K562 (cell line): ENCODE results near the gene PUS3. TPM values are rescaled to one million over a fixed set of nuclear protein-coding genes. Genes with fewer than 3 reads are reported as not detected.

Experiments used
- ATAC-seq: fragments of 200-7000 bp; cut with Tn5 transposase; 3 replicates; pipeline ENCODE4 v1.9.1; 2020; ENCODE audit warnings: moderate library complexity
- BruUV-seq: library from RNA; stranded (reverse); fragments of 400-500 nt; replicated peaks from 2 replicates; lab custom pipeline; 2021; lab: Mats Ljungman, UMichigan
- CTCF ChIA-PET: fragments of 300-600 bp; formaldehyde crosslinking; extraction: SDS; loops from one replicate; lab custom pipeline; 2021; ENCODE audit warnings: low intra/inter-chr PET ratio; lab: Yijun Ruan, JAX
- POLR2A ChIA-PET: fragments of 300-600, 350-650 bp; sonication (Branson Sonifier 250); formaldehyde crosslinking; extraction: SDS; loops from one replicate; lab custom pipeline; 2021; ENCODE audit warnings: antibody characterized with exemption, inconsistent platforms; lab: Yijun Ruan, JAX
- DNase-seq, 4 experiments: peaks; one replicate each; pipeline versions ENCODE4 v3.0.0 to v3.0.0-alpha.2; 2011 to 2018; ENCODE audit warnings: low spot score in 3 of 4, mixed read lengths in 3 of 4; ENCODE audit errors: extremely low read depth in 1 of 4
- FAIRE-seq: peaks from 2 replicates; lab custom pipeline; 2011; peaks lifted over from hg19 to GRCh38; lab: Jason Lieb, UNC
- H2AFZ ChIP-seq: 2 replicates; pipeline ENCODE4 v1.6.0; 2011; ENCODE audit warnings: low read depth, low read length, control low read depth, inconsistent platforms
- H3K27ac ChIP-seq: fragments of 200-600 bp; 3 replicates; pipeline ENCODE4 v1.8.0; 2011; ENCODE audit warnings: low read depth, mild to moderate bottlenecking, control low read depth, inconsistent platforms, low read length, moderate library complexity, mixed read lengths; ENCODE audit errors: extremely low read depth
- H3K27me3 ChIP-seq, 2 experiments: fragments of 300-600 bp in 1 of 2; 2 replicates in 1 of 2; 3 replicates in 1 of 2; pipeline versions ENCODE4 v1.6.0 to v1.8.0; 2011; ENCODE audit warnings: inconsistent platforms in 2 of 2, low read length in 2 of 2, mild to moderate bottlenecking in 1 of 2, mixed read lengths in 1 of 2, moderate library complexity in 1 of 2; ENCODE audit not compliant: control insufficient read depth in 2 of 2, insufficient read depth in 2 of 2
- H3K36me3 ChIP-seq: fragments of 300-600 bp; 3 replicates; pipeline ENCODE4 v1.8.0; 2011; ENCODE audit warnings: mild to moderate bottlenecking, low read length, inconsistent platforms; ENCODE audit not compliant: control insufficient read depth, insufficient read depth
- H3K4me1 ChIP-seq, 2 experiments: fragments of 200-600 bp in 1 of 2; replicated peaks in 1 of 2; 2 replicates in 1 of 2; 3 replicates in 1 of 2; pipeline versions ENCODE4 v1.5.1 to v1.8.0; 2011; ENCODE audit warnings: inconsistent platforms in 2 of 2, low read length in 2 of 2, mild to moderate bottlenecking in 1 of 2, mixed read lengths in 1 of 2, moderate library complexity in 1 of 2; ENCODE audit not compliant: control insufficient read depth in 2 of 2, insufficient read depth in 2 of 2
- H3K4me2 ChIP-seq: 2 replicates; pipeline ENCODE4 v1.6.1; 2011; ENCODE audit warnings: low read length, control low read depth, inconsistent platforms, mixed read lengths; ENCODE audit not compliant: insufficient read depth
- H3K4me3 ChIP-seq: fragments of 200-600 bp; sonication (generic), shearing (Covaris generic); 2 replicates; pipeline ENCODE4 v1.5.1; 2016; ENCODE audit warnings: control low read depth, inconsistent platforms
- H3K79me2 ChIP-seq: fragments of 200-600 bp; 3 replicates; pipeline ENCODE4 v1.8.0; 2011; ENCODE audit warnings: low read length, inconsistent platforms; ENCODE audit not compliant: control insufficient read depth, insufficient read depth
- H3K9ac ChIP-seq, 2 experiments: 2 replicates each; pipeline versions ENCODE4 v1.6.0 to v1.6.1; 2011; ENCODE audit warnings: low read depth in 2 of 2, low read length in 2 of 2, control low read depth in 1 of 2, inconsistent platforms in 1 of 2, mild to moderate bottlenecking in 1 of 2, mixed read lengths in 1 of 2; ENCODE audit not compliant: insufficient read depth in 1 of 2
- H3K9me1 ChIP-seq: one replicate; pipeline ENCODE4 v1.6.0; 2011; ENCODE audit warnings: inconsistent platforms, mild to moderate bottlenecking, low read length, moderate library complexity; ENCODE audit not compliant: control insufficient read depth, insufficient read depth
- H3K9me3 ChIP-seq: replicated peaks from 2 replicates; pipeline ENCODE4 v1.5.1; 2011; ENCODE audit warnings: low read depth, low read length, inconsistent platforms; ENCODE audit not compliant: control insufficient read depth, insufficient read depth
- H4K20me1 ChIP-seq: replicated peaks from 2 replicates; pipeline ENCODE4 v1.6.1; 2011; ENCODE audit warnings: low read length, inconsistent platforms, mixed read lengths; ENCODE audit not compliant: control insufficient read depth, insufficient read depth
- AFF1 ChIP-seq, 2 experiments: fragments of 450-650 bp; IDR thresholded peaks; 2 replicates each; pipeline ENCODE4 v1.6.1; 2018; ENCODE audit warnings: mild to moderate bottlenecking in 2 of 2, low read depth in 1 of 2; ENCODE audit not compliant: partially characterized antibody in 2 of 2
- CSDE1 ChIP-seq, 2 experiments: fragments of 450-650 bp; IDR thresholded peaks; 2 replicates each; pipeline ENCODE4 v1.6.1; 2016; ENCODE audit warnings: mild to moderate bottlenecking in 1 of 2
- WGBS: fragments of 100-300 bp; shearing (Covaris generic); methylation state at CpG from one replicate; pipeline ENCODE4 v1.1.6; 2016; ENCODE audit warnings: low coverage, mixed read lengths; ENCODE audit not compliant: insufficient coverage; ENCODE audit errors: missing lambda C conversion rate; 5-methylcytosine and 5-hydroxymethylcytosine counted together
- in situ Hi-C: fragments of 300-500 bp; cut with MboI; formaldehyde crosslinking; loops from 4 replicates; pipeline ENCODE4 v1.15.0; 2018; ENCODE audit warnings: inconsistent platforms, mixed read lengths
- intact Hi-C: fragments of 100-400 bp; cut with micrococcal nuclease; formaldehyde crosslinking; loops from 2 replicates; pipeline ENCODE4 v1.14.2; 2022
- polyA plus RNA-seq, 8 experiments: library from polyadenylated mRNA; depleted of rRNA in 4 of 8; stranded (reverse) in 5 of 8; unstranded in 3 of 8; fragments of >200 nt; fragmentation: Nextera tagmentation in 2 of 8; fragmentation: Illumina TruSeq in 1 of 8; extraction: Ambion mirVana in 2 of 8; extraction: Trizol in 1 of 8; gene quantifications; 2 replicates each; pipeline versions ENCODE4 v1.2.1 to v1.2.3, GENCODE V29; 2011 to 2014; ENCODE audit warnings: inconsistent platforms in 1 of 8, missing spikeins in 1 of 8
- total RNA-seq, 7 experiments: library from RNA; depleted of rRNA in 6 of 7; stranded (reverse); fragments of >200 nt in 6 of 7; fragmentation: Illumina TruSeq in 2 of 7; extraction: Trizol in 2 of 7; gene quantifications; 2 replicates each; pipeline versions ENCODE4 v1.2.1 to v1.2.3, GENCODE V29; 2011 to 2021; ENCODE audit warnings: low replicate concordance in 1 of 7

The PUS3 gene
- total and polyA plus RNA-seq, 9 of the 15 experiments (the other 6 are each of a cell fraction or from before 2014, with no cell fraction given) = 16.5 to 49.2 (median 35.9) TPM

GRCh38 chr11:125943661-125944349 is 40.8 kb upstream of the PUS3 start (continued):
- TF ChIP-seq AFF1 (IDR thresholded peaks at IDR 0.05; ENCODE audit: low read depth in 1 of 2, partially characterized antibody in 2 of 2) = no peak

GRCh38 chr11:125942771-125943428 is 39.9 kb upstream of the PUS3 start:
- no peak for ATAC-seq
- no peaks in the 10 kb centered on the region for H3K36me3 ChIP-seq
- no peak overlapping the region for H3K27ac ChIP-seq
- H3K9me1 ChIP-seq = no peaks in the 10 kb centered on the region
- peak overlapping the region in 1 of 2 experiments; percentile 63; a peak in 1 of 4 replicates for H3K9ac ChIP-seq
- peaks cover 17 to 56% of the 10 kb centered on the region in 2 experiments for H3K27me3 ChIP-seq
- H3K79me2 ChIP-seq = no peaks in the 10 kb centered on the region
- H2AFZ ChIP-seq = no peak overlapping the region
- H3K4me2 ChIP-seq = no peak overlapping the region
- intact Hi-C loops = loop anchor here (5.0 kb wide), 1 partner anchor 249 kb away; no protein-coding TSS in a partner anchor
- peaks cover 5% of the 10 kb centered on the region for H4K20me1 ChIP-seq
- no peak for DNase-seq
- in situ Hi-C loops = no loop called here
- 11% methylated on average over 10 of the region's 12 CpGs for WGBS
- no peak for FAIRE-seq
- TF ChIP-seq CSDE1 (IDR thresholded peaks at IDR 0.05) = no peak
- no peaks in the 10 kb centered on the region for H3K9me3 ChIP-seq
- no TSS peak for BruUV-seq
- peaks cover 2 to 15% of the 10 kb centered on the region in 2 experiments; a peak in 3 of 5 replicates for H3K4me1 ChIP-seq
- ChIA-PET CTCF (no interaction called here), POLR2A (interaction anchor here (1.5 kb wide), 1 partner anchor 11 kb away, joined by 6 read pairs; no protein-coding TSS in a partner anchor)
- H3K4me3 ChIP-seq = no peak overlapping the region
